ENCODE data around the gene MED13.
"Not testable (repeated sequence)": the region's sequence is repeated elsewhere in the genome, so short reads cannot be mapped to it uniquely, and the experiment has no call there.

Gene MED13

GRCh38 chr17:62085511-62086408 is 20.7 kb upstream of the MED13 start:
- peak; percentile 33 for DNase-seq

DNA sequence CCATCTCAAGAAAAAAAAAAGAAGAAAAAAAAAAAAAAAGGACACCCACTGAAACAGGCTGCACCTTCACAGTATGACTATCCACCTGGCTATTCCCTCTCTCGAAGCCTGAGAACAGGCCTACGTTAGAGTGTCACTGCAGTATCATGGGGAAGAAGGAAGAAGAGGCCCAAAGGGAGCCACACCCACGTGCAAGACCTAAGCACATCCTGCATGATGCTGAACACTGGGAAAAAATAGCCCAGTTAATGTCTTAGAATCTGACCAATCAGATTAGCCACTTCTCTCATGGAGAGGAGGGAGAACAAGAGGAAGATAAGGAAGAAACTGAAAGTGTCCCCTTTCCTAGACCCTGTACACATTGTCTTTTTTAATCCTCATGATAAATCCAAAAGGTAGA is 19.5 kb upstream of the MED13 start:
- no peak for DNase-seq

GRCh38 chr17:62083651-62084050 is 18.6 kb upstream of the MED13 start:
- DNase-seq = no peak

GRCh38 chr17:62080647-62081046 is 15.6 kb upstream of the MED13 start:
- DNase-seq = no peak

DNA sequence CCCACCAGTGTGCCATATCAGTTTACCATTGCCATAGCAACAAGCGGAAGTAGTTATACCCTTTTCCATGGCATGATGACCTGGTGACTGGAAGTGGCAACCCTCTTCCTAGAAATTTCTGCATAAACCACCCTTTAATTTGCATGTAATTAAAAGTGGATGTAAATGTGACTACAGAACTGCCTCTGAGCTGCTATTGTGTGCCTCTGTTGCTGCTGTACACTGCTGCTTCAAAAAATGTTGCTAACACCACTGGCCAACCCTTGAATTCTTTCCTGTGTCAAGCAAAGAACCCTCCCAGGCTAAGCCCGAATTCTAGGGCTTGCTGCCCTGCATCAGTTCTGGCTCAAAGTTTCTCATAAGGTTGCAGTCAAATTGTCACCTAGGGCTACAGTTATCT is 12.9 kb upstream of the MED13 start:
- DNase-seq = no peak

DNA sequence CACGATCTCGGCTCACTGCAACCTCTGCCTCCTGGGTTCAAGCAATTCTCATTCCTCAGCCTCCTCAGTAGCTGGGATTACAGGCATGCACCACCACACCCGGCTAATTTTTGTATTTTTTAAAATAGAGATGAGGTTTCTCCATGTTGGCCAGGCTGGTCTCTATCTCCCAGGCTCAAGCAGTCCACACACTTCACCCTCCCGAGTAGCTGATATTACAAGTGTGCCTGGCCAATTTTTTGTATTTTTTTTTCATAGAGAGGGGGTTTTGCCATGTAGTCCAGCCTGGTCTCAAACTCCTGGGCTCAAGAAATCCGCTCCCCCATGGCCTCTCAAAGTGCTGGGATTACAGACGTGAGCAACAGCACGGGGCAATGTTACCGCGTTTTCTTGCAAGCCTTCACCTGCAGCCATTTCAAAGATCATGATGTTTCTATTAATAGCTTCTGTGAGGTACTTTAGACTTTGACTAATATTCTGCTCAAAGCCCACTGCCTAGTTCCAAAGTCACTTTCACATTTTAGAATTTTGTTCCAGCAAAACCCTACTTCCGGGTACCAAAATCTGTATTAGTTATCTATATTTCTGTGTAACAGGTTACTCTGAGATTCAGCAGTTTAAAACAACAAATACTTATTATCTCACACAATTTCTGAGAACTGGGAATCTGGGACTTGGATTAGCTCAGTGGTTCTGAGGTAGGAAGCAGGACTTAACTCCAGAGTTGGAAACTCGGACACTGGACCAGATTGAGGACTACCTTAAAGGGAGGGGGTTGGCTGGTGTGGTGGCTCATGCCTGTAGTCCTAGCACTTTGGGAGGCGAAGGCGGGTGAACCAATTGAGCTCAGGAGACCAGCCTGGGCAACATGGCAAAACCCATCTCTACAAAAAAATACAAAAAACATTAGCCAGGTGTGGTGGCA is 12.0 kb upstream of the MED13 start:
- no peak for DNase-seq

DNA sequence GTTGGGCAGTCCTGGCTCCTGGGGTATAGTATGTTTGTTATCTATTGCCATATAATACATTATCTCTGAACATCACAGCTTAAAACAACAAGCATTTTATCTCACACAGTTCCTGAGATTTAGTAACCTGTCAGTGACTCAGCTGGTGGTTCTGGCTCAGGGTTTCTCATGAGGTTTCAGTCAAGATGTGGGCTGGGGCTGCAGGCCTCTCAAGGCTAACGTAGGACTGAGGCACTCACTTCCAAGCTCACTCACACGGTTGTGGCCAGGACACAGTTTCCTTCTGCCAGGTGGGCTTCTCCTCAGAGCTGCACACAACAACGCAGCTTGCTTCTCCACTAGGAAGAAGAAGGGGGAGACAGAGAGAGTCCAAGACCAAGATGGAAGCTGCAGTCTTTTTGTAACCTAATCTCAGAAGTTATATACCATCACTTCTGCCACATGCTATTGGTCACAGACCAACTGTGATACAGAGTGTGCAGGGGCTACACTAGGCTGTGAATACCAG is 10.3 kb upstream of the MED13 start:
- no peak for DNase-seq

- no peak for DNase-seq
Measured at GRCh38 chr17:62073993-62074392, 8.9 kb upstream of the MED13 start.

- DNase-seq = not testable (repeated sequence)
Measured at GRCh38 chr17:62072855-62073254, 7.8 kb upstream of the MED13 start.

DNA sequence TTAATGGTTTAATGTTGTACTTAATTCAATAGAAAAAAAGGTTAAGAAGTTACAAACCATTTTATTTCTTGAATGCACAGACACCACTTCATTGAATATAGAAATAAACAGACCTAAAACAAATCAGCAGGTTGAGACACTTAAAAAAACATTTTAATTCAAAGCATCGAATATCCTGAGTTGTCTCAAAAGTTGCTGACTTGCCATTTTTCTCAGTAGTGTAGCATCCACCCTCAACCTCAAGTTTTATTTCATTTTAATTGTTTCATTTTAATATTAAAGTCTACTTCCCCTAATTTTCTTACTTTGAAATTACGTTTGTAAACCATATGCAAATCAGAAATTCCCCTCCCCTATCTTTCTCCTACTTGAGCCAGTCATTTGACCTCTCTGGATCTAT is 5.8 kb upstream of the MED13 start:
- DNase-seq = no peak

DNA sequence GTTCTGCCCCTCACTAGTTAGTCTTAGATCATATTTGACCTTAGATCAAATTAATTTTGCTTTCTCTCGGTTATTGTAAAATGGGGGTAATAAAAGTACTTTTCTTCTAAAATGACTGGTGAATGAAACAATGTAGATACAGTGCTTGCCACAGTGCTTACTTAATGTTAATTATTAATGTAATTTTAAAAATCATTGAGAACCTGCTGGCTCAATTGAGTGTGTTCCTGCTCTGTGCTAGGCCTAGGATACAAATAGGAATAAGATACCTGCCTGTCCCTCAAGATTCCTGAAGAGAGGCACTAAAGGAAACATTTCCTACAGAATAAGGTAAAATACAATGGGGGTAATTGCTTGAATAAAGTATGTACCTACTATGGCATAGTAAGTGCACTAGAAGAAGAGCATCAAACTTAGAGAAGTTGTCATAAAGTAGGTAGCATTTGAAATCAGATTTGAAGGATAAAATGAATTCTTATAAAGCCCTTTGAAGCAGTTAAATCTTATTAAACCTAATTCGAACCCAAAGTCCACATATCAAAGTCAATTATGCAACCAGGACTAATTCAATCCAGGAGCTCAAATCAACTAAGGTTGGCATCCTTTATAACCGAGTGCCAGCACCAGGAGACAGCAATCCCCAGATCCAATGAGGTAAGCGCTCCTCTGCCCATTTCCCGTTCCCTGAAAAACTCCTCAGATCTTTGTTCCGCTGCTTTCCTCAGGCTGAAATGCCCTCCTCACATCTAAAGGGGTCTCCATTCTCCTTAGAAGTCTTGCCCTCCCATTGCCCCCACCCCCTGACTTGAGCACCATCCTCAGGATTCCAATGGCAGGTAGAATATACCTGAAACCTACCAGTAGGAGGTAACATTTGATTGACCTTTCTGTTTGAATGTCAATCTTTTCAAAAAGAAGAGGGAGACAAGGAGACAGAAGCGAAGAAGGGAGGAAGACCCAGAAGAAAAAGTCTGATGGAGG is 2.4 kb upstream of the MED13 start:
- no peak for DNase-seq

DNA sequence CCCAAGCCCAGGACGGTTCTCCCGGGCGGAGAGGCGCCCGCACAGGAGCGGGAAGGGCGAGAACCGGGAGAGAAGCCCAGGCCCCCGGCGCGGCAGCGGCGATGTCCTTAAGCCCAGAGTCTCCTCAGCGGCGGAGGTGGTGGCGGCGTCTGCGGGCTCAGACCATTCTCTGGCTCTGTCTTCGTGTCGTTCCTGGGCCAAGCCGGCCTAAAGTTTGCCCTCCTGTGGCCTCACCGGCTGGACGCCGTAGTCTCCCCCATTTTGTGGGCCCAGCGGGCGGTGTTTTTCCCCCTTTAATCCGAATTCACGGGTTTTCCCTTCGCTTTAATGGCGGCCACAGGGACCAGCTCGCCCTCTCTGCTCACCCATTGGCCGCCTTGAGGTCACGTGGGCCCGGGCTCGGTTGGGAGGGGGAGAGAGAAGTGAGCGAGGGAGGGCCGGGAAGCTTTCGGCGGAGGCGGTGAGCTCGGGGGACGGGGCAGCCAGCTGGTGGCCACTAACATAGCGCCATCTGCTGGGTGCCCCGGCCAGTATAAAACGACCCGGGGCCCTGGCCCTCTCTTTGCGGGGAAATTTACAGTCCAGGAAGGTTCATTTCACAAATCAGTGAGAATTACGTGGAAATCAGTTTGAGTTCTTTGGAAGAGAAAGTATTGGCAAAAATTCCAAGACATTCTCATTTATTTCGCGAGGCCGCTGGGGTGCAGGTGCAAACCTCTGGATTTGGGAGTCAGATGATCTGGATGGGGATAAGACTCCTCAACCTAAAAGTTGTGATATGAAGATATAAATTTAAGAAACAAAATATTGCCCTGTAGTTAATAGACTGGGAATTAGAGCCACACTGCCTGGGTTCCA is 762 bp upstream of the MED13 start:
- DNase-seq = peak; percentile 63

DNA sequence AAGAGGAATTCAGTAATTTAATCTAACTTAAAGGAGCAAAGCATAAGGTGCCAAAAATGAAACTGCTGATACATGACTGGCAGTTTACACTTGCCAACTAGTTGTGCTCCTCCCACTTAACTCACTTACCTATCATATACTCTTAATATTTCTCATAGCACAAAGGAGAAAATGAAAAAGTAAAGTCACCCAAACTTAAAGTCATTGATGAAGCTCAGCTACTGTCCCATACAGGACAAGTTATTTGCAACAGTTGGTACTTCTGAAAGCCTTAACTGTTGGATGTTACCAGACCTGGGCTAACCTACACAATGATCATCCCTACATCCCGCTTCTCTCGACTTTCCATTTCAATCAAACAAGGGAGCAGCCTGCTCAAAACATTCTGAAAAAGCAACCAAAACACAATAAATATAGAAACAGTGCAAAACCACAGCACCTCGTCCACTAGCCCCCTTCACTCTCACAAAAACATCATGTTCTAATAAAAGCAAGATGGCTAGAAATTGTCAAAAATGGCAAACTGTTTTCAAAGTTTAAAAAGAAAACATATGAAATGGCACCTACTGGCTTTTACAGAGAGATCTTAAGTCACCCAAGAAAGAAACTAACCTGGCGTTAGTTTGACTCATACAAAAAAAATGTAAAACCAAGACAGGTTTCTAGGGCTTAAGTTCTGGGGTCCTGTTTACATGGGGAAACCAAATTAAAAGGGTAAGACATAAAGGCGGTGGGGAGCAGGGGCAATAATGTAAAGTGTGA is 868 bp downstream of the MED13 start:
- no peak for DNase-seq

- no peak for DNase-seq
Measured at GRCh38 chr17:62062944-62063343, 2.1 kb downstream of the MED13 start.

DNA sequence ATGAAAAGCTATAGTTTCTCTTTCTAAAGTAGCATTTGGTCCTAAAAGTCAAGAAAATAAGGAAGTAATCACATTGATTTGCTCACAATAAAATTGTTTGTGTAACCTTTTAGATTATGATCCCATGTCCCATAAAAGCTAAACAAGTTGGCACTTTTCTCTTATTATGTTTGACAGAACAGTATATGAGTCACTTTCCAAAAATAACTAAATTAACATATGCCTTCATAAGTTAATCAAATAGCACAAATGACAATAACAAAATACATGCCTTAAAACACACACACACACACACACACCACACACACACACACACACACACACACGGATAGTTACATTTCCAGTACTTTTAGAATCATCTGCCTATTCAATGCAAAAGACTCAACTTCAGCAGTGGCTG is 2.8 kb downstream of the MED13 start:
- no peak for DNase-seq

- no peak for DNase-seq
Measured at GRCh38 chr17:62059414-62059813, 5.7 kb downstream of the MED13 start.

DNA sequence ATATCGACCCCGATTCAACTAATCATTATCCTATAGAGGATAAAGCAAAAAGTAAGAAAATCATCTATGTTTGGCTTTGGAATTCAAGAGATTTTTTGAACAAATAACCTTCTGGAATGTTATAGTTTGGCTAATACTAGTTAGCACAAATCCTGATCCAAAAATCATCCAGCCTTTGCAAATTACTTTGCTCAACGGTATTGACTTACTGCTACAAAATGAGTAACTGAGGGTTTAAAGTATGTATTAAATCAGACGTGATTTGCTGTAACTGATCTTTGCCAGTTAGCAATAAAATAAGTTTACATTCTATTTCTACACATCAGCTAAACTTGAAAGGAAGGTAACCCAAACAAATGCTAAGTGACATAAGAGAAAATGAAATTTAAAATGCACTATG is 6.5 kb downstream of the MED13 start:
- DNase-seq = no peak

GRCh38 chr17:62057696-62058095 is 7.4 kb downstream of the MED13 start:
- no peak for DNase-seq

GRCh38 chr17:62052765-62053338 is 12.2 kb downstream of the MED13 start:
- no peak for DNase-seq

GRCh38 chr17:62051053-62051452 is 14.0 kb downstream of the MED13 start:
- no peak for DNase-seq

Measured in DMS79 treated with DMSO at 0.1 percent for 48 hours (cell line).